ENCODE measurements around the gene OR2Y1. TPM values are rescaled to one million over a fixed set of nuclear protein-coding genes. Genes with fewer than 3 reads are reported as not detected.
"Not testable (repeated sequence)": the region's sequence is repeated elsewhere in the genome, so short reads cannot be mapped to it uniquely, and the experiment has no call there.

Gene OR2Y1
- total RNA-seq, 4 donors from 2014 or later = not detected

- ATAC-seq (ENCODE audit: low FRiP score) = no peak
- DNase-seq (ENCODE audit: low spot score) = no peak
- TF ChIP-seq, protein P1, sequence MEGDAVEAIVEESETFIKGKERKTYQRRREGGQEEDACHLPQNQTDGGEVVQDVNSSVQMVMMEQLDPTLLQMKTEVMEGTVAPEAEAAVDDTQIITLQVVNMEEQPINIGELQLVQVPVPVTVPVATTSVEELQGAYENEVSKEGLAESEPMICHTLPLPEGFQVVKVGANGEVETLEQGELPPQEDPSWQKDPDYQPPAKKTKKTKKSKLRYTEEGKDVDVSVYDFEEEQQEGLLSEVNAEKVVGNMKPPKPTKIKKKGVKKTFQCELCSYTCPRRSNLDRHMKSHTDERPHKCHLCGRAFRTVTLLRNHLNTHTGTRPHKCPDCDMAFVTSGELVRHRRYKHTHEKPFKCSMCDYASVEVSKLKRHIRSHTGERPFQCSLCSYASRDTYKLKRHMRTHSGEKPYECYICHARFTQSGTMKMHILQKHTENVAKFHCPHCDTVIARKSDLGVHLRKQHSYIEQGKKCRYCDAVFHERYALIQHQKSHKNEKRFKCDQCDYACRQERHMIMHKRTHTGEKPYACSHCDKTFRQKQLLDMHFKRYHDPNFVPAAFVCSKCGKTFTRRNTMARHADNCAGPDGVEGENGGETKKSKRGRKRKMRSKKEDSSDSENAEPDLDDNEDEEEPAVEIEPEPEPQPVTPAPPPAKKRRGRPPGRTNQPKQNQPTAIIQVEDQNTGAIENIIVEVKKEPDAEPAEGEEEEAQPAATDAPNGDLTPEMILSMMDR (IDR thresholded peaks at IDR 0.05) = no peak
These were observed 35.8 kb upstream of the OR2Y1 start for GRCh38 chr5:180775624-180776023.

GRCh38 chr5:180771839-180772238 lies 32.0 kb upstream of the OR2Y1 start:
- DNase-seq (ENCODE audit: low spot score) (no peak), ATAC-seq (ENCODE audit: low FRiP score) (no peak)
- TF ChIP-seq, protein P1 (IDR thresholded peaks at IDR 0.05) = no peak

DNA sequence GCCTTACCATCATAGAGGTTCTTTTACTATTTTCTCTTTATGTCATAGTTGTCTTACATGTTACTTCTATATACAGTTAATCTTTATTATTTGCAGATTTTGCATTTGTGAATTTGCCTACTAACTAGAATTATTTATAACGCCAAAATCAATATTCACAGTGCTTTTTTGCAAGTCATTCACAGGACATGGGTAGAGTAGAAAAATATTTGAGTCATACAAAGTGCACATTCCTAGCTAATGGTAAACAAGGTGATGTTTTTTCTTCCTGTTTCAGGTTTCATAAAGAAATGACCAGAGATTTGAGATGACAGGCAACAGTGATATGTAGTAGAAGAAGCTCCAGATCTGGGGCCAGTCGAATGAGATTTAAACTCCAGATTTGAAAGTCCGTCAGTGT lies 30.0 kb upstream of the OR2Y1 start:
- TF ChIP-seq, protein P1 (IDR thresholded peaks at IDR 0.05) = no peak
- DNase-seq (ENCODE audit: low spot score) (no peak), ATAC-seq (ENCODE audit: low FRiP score) (no peak)

DNA sequence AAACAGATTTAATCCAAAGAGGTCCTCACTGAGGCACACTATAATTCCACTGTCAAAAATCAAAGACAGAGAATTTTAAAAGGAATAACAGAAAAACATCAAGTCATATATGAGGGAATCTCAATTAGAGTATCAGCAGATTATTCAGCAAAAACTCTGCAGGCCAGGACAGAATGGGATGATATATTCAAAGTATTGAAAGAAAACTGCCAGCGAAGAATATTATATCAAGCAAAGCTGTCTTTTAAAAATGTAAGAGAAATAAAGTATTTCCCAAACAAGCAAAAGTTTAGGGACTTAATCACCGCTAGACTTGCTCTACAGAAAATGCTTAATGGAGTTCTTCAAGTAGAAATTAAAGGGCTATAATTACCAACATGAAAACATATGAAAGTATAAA lies 15.7 kb upstream of the OR2Y1 start:
- no peak for ATAC-seq (ENCODE audit: low FRiP score)
- TF ChIP-seq, protein P1 (IDR thresholded peaks at IDR 0.05) = no peak
- no peak for DNase-seq (ENCODE audit: low spot score)

DNA sequence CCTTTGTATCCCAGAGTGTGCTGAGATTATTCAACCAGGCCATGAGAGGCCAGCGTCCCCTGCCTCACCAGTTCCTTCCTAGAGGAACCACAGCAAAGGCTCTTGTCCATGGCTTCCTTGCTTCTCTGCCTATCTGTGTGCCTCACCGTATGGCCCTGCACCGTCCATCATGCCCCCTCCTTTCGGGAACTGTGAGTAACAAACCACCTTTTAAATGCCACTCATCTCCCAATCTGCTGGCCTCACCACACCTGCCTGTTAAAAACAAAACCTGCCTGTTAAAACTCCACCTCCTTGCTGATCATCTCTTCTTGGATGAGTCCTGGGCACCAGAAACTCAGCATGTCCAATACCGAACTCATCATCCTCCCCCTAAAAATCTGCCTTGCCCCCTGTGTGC lies 4.4 kb upstream of the OR2Y1 start:
- ATAC-seq (ENCODE audit: low FRiP score) (no peak), DNase-seq (ENCODE audit: low spot score) (no peak)
- TF ChIP-seq, protein P1 (IDR thresholded peaks at IDR 0.05) = no peak

DNA sequence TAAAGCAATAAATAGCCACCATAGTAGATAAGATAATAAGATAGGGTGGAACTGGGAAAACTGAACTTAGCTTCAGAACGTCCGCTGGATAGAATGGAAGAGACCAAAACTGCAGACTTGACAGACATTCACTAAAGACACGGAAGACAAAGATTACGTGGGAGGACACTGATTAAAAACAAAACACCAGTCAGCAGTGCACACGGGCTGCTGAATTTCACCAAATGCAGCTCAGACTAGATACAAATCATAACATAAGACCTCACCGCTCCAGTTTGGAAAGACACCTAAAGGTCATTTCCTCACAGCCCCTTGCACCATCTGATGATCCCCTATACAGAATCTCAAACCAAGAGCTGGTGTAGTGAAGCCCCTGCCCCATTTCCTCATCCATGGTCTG lies 2.9 kb upstream of the OR2Y1 start:
- DNase-seq (ENCODE audit: low spot score) (no peak), ATAC-seq (ENCODE audit: low FRiP score) (no peak)
- TF ChIP-seq, protein P1 (IDR thresholded peaks at IDR 0.05) = no peak

GRCh38 chr5:180740953-180741352 lies 1.1 kb upstream of the OR2Y1 start:
- not testable (repeated sequence) for ATAC-seq (ENCODE audit: low FRiP score); DNase-seq (ENCODE audit: low spot score)

- TF ChIP-seq, protein P1 (IDR thresholded peaks at IDR 0.05) = no peak
- ATAC-seq (ENCODE audit: low FRiP score) (no peak), DNase-seq (ENCODE audit: low spot score) (no peak)
These were observed 587 bp downstream of the OR2Y1 start for GRCh38 chr5:180739271-180739670.

All from omental fat pad (tissue), 4 donors.